HPDE6-E6E7 (cell line): ENCODE measurements around the gene CASTOR2.
"Not testable (repeated sequence)": the region's sequence is repeated elsewhere in the genome, so short reads cannot be mapped to it uniquely, and the experiment has no call there.

ENCODE experiments used
- DNase-seq: peaks from one replicate; pipeline ENCODE4 v3.0.0; 2011; ENCODE audit warnings: missing footprints; ENCODE audit errors: extremely low spot score

CASTOR2 gene

DNA sequence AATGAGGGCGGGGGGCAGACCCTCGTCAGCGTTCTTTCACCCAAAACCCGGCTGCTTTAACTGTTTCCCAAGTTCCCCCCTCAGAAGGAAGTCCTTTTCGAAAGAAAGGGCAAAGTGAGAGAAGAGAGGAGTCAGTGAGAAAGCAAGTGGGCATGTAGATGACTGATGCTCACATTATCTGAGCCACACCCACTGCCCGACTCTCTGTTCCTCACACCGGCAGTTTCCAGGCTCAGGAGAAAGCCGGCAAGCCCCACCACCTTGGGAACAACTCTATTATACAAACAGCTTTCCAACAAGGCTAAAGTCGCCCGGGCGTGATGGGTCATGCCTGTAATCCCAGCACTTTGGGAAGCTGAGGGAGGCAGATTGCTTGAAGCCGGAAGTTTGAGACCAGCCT lies 86.0 kb downstream of the CASTOR2 start:
- DNase-seq = peak; percentile 17

DNA sequence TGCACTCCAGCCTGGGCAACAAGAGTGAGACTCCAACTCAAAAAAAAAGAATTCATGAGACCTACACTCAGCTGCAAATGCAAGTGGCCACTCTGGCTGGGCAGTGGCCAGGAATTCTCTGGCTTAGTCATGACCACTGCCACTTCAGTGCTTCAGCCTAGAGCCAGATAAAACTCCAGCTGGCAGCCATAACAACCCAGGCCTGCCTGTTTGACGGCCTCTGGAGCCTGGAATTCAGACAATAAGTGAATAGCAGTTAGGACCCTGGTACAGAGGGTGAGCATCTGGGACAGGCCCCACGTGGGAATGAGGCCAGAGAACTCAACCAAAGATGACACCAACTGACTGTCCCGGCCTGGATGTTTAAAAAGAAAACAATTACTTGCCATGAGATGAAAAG lies 90.2 kb downstream of the CASTOR2 start:
- no peak for DNase-seq

DNA sequence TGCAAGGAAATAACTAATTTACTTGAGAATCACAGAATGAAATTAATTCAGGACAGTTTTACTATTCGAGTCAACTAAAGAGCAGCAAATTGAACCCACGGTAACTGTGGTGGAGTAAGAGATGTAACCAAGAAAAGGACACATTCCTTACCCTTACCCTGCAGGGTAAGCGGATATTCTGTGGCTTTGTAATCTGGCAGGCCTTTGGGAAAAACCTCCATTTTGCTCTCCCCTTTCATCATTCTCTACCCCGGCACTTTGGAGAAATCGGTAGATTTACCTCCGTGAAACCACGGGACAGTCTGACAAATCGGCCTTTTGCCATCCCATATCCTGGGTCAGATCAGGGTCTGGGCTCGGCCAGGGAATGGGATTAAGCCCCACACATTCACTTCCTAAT lies 90.7 kb downstream of the CASTOR2 start:
- DNase-seq = no peak

DNA sequence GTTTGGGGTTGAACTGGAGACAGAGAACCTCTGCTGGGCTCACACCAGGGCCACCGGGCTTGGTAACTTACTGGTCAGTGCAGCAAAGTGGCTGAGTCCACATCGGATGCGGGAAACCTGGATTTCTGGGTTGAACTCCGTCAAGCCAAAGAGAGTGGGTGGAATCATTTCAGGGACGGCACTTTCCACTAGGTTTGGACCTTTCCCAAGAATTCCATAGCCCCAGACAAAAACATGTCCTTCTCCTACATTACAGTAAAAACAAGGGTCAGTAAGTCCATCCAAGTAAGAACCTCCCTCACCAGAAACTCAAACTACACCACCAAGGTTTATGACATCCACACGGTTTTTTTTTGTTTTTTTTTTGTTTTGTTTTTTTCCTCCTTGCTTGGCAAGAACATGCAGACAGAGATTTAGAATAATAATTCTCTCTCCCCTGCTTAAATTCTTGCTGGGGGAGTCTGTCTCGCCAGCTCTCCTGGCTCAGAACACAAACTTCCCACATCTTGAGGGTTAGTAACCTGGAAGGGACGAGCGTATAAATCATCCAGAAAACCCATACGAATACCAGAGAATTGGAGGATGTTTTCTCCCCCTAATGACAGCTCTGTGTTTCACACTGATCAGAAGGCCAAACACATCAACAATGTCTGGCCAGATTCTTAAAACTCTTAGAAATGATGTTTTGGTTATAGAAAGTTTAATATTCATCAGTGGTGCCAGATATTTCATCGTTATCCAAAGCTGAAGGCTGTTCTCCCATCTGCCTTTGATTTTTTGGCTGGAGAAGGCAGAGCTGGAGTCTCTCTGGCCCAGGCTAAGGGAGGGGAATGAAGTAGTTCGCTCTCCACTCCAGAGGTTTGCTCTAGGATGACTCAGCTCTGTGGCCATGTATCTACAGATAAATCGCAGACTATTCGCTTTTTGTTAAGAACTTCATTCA lies 91.6 kb downstream of the CASTOR2 start:
- DNase-seq = no peak

DNA sequence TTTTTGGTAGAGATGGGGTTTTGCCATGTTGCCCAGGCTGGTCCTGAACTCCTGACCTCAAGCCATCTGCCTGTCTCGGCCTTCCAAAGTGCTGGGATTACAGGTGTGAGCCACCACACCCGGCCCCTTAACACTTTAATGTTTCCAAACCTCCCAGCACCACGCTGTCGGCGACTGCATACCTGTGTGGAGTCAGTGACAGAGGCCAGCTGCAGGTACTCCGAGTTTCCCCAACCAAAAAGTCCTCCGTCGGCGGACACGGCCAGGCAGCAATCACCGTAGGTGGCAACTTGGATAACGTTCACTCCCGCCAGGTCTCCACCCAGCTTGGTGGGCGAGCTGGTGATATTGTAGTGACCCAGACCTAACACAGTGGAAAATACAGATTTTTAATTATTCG lies 93.9 kb downstream of the CASTOR2 start:
- DNase-seq = no peak

DNA sequence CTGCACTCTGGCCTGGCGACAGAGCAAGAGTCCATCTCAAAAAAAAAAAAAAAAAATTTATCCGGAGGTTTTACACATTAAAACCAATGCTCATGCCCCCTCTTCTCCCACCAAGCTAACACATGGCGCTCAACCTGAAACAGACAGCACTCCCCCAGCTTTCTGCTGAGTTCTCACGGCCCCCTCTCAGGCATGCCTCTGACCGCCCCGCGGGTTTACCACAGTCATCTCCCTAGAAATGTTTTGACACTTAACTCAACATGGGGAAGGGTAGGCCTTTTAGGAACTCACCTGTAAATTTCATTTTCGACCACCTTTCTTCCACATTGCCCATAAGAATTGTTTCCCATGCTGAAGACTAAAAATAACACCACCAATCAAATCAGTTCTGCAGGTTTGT lies 99.8 kb downstream of the CASTOR2 start:
- no peak for DNase-seq

DNA sequence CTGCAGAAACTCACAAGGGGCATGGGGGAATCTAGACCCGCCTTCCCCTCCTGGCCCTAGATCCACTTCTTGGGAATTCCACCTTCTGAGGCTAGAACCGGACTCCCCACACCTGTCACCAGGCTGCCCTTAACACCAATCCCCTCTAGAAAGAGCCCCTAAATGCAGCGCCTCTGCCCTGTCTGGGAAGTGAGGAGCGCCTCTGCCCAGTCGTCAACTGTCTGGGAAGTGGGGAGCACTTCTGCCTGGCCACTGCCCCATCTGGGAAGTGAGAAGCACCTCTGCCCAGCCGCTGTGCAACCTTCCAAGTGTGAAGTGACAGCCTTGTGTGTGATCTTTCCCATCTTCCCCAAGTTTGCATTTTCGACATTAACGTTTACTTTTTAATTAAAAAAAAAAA lies 100.3 kb downstream of the CASTOR2 start:
- no peak for DNase-seq

DNA sequence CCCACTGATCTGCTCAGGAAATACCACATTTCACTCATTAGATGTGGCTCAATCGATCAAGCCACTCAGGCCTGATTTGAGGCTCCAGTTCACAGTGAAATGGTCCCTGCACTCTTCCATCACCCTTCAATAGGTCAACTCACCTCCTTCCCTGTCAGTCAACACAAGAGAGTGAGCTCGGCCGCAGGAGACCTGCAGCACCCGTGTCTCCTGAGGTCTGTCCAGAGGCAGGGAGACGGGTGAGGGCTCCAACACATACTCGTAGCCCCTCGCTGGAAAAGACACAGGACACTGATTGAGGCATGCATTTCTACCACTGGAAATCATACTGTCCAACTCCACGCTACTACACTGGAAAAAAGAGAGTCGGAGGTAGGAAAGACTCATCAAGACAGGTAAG lies 102.0 kb downstream of the CASTOR2 start:
- DNase-seq = no peak

DNA sequence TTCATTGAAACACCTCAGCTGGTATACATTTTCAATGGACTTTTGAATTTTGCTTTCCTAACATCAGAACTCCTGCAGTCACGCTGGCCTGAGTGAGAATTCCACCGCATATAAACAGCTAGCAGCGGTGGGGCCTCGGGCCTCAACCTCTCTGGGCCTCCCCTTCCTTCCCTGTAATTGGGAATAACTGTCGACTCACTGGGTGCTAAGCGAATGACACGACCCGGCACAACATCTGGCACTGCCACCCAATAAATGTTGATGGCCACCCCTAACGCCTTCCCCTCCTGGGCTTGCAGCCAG lies 108.4 kb downstream of the CASTOR2 start:
- no peak for DNase-seq

DNA sequence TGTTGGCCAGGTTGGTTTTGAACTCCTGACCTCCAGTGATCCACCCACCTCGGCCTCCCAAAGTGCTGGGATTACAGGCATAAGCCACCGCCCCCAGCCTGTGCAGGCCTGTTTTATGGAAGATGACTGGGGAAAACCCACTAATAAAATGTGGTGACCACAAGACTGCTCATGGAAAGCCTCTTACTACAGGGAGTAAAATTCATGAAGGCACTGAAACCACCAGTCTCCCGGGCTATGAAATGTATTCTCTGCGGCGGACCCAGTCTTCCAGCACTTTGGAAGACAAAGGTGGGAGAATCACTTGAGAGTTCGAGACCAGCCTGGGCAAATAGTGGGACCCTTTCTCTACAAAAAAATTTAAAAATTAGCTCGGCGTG lies 109.7 kb downstream of the CASTOR2 start:
- DNase-seq = not testable (repeated sequence)
